ENCODE data around the gene ANO6.

Gene ANO6

GRCh38 chr12:45212064-45212463, 3.8 kb upstream of the ANO6 start:
- no peak for DNase-seq (ENCODE audit: low spot score)

DNA sequence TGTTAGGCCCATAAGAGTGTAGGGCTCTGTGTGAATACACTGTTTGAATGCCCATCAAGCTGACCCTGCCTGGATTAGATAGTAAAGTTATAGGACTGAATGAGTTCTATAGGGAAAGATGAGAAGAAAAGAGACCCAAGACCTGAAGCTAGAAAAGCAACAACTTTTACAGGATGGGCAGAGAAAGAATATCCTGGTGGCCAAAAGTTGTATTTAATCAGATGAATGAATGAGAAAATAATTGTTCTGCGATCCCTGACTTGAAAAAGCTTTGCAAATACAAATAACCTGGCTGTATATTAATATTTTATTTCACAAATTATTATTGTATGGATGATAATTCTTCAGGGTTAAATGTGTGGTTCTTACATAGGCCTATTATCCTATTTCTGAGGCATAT, 2.8 kb upstream of the ANO6 start:
- DNase-seq (ENCODE audit: low spot score): no peak

DNA sequence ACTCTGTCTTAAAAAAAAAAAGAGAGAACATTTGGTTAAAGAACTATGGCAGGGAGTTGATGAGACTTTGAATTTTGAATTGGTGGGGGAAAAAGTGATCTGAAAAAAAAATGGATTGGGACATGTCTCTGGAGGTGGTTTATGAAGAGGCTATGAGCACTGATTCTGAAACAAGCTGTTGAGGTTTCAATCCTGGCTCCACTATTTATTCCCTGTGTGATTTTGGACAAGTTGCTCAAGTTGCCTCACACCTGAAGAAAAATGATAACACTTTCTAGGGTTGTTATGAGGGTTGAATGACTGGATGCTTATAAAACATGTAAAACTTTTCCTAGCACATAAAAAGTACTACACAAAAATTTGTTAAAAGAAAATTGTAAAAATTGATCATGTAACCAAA, 1.8 kb upstream of the ANO6 start:
- DNase-seq (ENCODE audit: low spot score): no peak

DNA sequence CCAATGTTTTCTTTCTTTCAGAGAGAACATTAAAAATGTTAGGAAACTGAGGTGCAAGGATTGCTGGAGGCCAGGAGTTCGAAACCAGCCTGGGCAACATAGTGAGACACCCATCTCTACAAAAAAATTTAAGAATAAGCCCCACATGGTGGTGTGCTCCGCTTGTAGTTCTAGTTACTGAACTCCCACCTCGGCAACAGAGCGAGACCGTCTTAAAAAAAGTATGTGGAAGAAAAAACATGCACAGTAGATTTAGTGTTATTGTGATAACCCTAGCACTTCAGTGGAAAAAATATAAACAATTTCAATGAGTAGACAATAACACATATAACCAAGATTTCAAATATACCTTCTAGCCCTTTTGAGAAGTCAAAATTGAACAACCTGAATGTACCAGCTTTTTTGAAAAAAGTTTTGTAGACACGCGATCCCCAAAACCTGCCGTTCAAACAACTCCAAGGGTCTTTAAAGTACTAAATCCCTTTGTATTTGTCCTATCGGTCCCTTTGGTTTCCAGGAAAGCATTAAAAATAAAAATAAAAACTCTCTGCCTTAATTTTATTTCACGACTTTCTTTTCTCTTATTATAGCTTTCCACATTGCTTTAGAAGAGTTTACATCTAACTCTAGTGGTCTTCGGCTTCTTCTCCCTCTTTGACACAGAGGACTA, 1.0 kb upstream of the ANO6 start:
- DNase-seq (ENCODE audit: low spot score): no peak

- peak; percentile 58 for DNase-seq (ENCODE audit: low spot score)
Observed at GRCh38 chr12:45216230-45216982, 511 bp downstream of the ANO6 start.

DNA sequence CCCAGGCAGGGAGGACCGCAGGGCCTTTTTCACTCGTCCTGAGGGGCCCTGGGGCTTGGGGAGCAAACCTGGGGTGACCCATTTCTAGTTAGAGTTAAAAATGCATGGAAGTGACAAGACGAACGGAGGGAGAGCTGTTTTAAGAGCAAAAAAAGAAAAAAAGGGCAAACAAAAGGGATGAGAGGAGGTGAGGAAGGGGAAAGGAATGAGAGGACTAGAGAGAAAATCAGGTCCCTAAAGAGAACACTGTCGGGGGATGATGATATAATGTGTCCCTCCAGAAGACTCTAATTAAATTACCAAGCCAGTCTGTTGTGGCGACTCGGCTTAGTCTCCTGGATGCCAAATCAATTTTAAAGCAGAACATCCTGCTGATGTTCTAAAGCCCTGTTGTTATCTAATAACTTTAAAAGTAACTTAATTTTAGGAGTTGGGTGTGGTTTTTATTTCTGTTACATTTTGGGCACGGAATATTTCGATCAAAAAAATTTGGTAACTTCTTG, 1.1 kb downstream of the ANO6 start:
- DNase-seq (ENCODE audit: low spot score): no peak

DNA sequence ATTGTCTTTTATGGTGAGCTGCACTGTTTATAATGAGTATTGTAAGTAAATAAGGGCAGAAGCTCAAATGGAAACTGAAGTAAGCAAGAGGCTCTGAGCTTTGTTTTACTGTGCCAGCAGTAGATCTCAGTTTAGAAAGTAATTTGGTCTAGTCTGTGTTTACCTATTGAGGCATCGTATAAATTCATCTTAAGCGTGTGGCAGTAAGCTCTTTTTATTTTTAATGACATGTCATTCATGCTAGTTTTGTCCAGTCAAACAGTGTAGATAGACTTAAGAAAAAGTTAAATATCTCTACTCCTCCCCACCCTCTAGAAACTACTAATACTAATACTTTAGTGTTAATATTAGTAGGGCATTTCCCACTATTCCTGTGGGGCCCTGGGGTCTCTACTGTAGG, 2.0 kb downstream of the ANO6 start:
- no peak for DNase-seq (ENCODE audit: low spot score)

- DNase-seq (ENCODE audit: low spot score): no peak
Observed at GRCh38 chr12:45219621-45220020, 3.7 kb downstream of the ANO6 start.

DNA sequence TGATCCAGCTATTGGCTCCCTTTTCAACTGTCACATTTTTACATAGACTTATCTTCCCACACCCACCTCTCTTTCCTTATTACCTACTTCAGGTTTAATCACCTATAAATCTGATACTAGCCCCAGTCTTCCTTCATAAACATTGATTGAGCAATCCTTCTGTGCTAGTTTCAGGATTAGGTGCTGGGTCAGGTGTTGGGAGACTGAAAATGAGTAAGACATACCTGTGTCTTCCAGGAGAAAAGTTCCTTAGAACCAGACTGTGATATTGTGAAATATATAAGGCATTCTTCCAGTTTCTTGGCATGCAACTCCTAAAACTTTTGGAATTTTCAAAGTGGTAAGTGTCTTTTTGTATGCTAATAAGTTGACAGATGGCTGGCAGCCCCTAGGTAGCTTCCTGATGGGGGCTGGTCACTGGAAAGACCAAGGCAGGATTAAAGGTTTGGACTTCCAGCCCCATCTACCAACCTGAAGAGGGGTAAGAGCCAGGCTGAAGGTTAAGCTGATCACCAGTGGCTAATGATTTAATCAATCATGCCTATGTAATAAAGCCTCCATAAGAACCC, 4.6 kb downstream of the ANO6 start:
- DNase-seq (ENCODE audit: low spot score): no peak

GRCh38 chr12:45220969-45221368, 5.1 kb downstream of the ANO6 start:
- DNase-seq (ENCODE audit: low spot score): no peak

- DNase-seq (ENCODE audit: low spot score): no peak
Observed at GRCh38 chr12:45223868-45224267, 8.0 kb downstream of the ANO6 start.

GRCh38 chr12:45224311-45224710, 8.4 kb downstream of the ANO6 start:
- no peak for DNase-seq (ENCODE audit: low spot score)

GRCh38 chr12:45226021-45226420, 10.1 kb downstream of the ANO6 start:
- no peak for DNase-seq (ENCODE audit: low spot score)

DNA sequence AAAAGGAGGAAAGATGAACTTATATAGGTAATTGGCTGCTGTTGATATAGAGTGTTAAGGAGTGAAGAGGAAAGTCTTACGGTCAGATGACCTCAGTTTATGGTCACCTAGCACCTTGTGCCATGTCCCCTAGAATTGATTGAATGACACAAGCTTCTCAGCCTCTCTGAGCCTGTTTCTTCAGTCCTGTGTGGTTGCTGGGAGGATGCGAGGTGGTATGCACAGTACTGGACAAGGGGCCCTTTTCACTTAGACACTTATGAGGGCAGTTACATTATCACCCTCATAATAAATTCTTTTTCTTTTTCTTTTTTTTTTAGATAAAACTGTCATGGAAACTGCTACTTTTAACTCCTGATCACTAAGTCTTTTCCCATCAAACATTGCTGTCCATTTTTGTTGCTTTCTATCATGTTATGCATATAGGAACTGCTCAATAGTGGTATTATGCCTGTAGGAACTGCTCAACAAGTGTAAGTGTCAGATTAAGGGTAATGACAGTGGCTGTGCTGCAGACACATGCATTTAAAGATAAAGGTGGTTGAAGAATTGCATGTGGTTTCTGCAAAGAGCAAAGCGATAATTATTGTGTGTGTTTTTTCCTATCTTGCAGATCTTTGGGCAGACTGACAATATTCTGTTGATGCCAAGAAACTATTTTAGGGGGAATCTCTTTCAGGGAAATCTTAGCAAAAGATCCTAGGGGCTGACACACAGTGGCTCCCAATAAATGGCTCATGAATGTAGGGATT, 11.6 kb downstream of the ANO6 start:
- no peak for DNase-seq (ENCODE audit: low spot score)

- DNase-seq (ENCODE audit: low spot score): peak; percentile 35
Observed at GRCh38 chr12:45231515-45232145, 15.7 kb downstream of the ANO6 start.

GRCh38 chr12:45232146-45232755, 16.4 kb downstream of the ANO6 start:
- DNase-seq (ENCODE audit: low spot score): no peak

DNA sequence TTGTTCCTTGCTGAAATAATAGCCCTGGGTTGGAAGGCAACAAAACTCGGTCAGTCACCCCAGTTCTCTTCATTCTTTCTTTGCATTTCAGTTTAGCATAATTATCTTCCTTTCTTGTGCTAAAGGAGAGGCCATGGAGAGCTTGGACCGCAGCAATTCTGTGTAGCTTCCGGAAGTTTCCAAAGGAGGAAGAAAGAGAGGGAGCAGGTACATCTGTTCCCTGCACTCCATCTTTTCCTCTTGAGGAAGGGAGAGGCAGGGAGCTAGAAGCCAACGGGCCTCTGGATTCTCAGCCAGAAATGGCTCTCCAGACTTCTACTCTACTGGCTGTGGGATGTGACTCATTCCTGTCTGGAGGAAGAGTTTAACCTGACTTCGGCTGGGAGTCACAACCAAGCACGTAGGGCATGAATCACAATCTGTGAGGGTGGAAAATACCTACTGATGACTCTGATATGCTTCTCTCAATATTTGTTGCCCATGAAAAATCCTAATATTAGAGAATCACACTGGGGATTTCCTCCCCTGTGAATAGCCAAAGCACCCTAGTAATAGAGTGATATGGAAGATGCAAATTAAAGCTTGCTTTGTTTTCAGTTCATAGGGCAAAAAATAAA, 17.0 kb downstream of the ANO6 start:
- DNase-seq (ENCODE audit: low spot score): peak; percentile 78

DNA sequence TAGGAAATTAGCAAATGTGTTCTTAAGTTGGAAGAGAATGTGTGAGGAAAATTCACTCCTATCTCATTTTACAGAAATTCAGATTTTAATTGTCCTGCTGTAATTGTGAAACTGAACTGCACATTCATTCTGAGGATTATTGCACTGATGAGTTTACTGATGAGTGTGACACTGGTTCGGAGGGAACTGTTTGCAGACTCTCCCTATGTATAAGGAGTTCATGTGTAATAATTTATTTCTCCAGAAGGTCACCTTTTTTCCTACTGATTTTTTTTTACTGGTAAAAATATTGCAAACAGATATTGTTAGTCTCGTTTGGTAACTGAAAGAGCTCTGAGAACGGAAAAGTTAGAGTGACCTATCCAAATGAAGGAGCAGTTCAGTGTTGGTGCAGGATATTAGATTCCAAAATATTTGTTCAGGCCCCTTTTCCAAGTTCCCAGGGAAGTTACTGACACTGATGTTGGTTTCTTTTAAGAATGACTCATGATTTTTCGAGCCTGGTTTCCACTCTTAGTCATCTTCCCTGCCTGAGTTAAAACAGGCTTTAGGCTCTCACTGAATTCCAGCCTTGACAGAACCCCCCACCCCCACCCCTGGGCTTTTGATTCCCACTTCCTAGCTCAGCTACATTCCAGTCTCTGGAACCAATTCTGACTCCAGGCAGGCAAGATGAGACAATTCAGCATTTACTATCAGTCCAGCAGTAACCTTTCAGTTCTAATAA, 18.4 kb downstream of the ANO6 start:
- DNase-seq (ENCODE audit: low spot score): peak; percentile 85

GRCh38 chr12:45235087-45236025, 19.5 kb downstream of the ANO6 start:
- peak; percentile 51 for DNase-seq (ENCODE audit: low spot score)

Data from GM03348 (cell line).